A673 (cell line): ENCODE measurements around the gene NANOS3. TPM values are rescaled to one million over a fixed set of nuclear protein-coding genes. Genes with fewer than 3 reads are reported as not detected.

Experiments
- BruUV-seq: library from RNA; stranded (reverse); fragments of 400-500 nt; replicated peaks from 2 replicates; lab custom pipeline; 2021; lab: Mats Ljungman, UMichigan
- CTCF ChIA-PET: fragments of 300-600 bp; sonication (Branson Sonifier 250); formaldehyde crosslinking; loops from one replicate; lab custom pipeline; 2022; ENCODE audit warnings: antibody characterized with exemption; lab: Charles Lee
- POLR2A ChIA-PET: fragments of 300-600 bp; sonication (Branson Sonifier 250); formaldehyde crosslinking; loops from one replicate; lab custom pipeline; 2022; ENCODE audit warnings: antibody characterized with exemption; ENCODE audit not compliant: low non-redundant PET; lab: Charles Lee
- DNase-seq: peaks from one replicate; pipeline ENCODE4 v3.0.0-alpha.2; 2015; ENCODE audit warnings: low spot score
- H3K27ac ChIP-seq: fragments of 200-600 bp; sonication (generic); 2 replicates; pipeline ENCODE4 v1.5.1; 2016; ENCODE audit warnings: mixed run types, low read depth, mild to moderate bottlenecking, mixed read lengths, antibody characterized with exemption, low read length; ENCODE audit not compliant: poor library complexity, severe bottlenecking
- H3K27me3 ChIP-seq: fragments of 200-600 bp; sonication (generic); replicated peaks from 2 replicates; pipeline ENCODE4 v1.6.1; 2017; ENCODE audit warnings: mixed run types, low read depth, mild to moderate bottlenecking, mixed read lengths, antibody characterized with exemption, low read length; ENCODE audit not compliant: insufficient read depth, poor library complexity
- H3K36me3 ChIP-seq: fragments of 200-600 bp; sonication (generic); 2 replicates; pipeline ENCODE4 v1.6.1; 2016; ENCODE audit warnings: mixed run types, mild to moderate bottlenecking, mixed read lengths, antibody characterized with exemption, low read length; ENCODE audit not compliant: insufficient read depth, poor library complexity, severe bottlenecking
- H3K4me1 ChIP-seq: fragments of 200-600 bp; sonication (generic); 2 replicates; pipeline ENCODE4 v1.6.1; 2017; ENCODE audit warnings: mixed run types, mild to moderate bottlenecking, mixed read lengths, antibody characterized with exemption, low read length; ENCODE audit not compliant: insufficient read depth, poor library complexity, severe bottlenecking
- H3K4me3 ChIP-seq: fragments of 200-600 bp; sonication (generic); 2 replicates; pipeline ENCODE4 v1.5.1; 2016; ENCODE audit warnings: low read depth, mixed run types, mild to moderate bottlenecking, mixed read lengths, low read length; ENCODE audit not compliant: poor library complexity, severe bottlenecking
- H3K9me3 ChIP-seq: fragments of 200-600 bp; sonication (generic); 2 replicates; pipeline ENCODE4 v1.6.1; 2016; ENCODE audit warnings: mixed run types, low read depth, mild to moderate bottlenecking, mixed read lengths, antibody characterized with exemption, low read length; ENCODE audit not compliant: poor library complexity, severe bottlenecking
- EZH2 ChIP-seq: fragments of 200-600 bp; sonication (generic); IDR thresholded peaks from 2 replicates; pipeline ENCODE4 v1.6.1; 2017; ENCODE audit warnings: borderline replicate concordance, low read depth, mild to moderate bottlenecking, mixed read lengths, antibody characterized with exemption, low read length; ENCODE audit not compliant: poor library complexity, severe bottlenecking
- intact Hi-C: fragments of 100-400 bp; cut with micrococcal nuclease; formaldehyde crosslinking; loops from one replicate; pipeline ENCODE4 v1.10.0; 2022; ENCODE audit not compliant: unreplicated experiment
- total RNA-seq: library from RNA; stranded (reverse); gene quantifications from 2 replicates; pipeline ENCODE4 v1.2.3, GENCODE V29; 2021
- TF ChIP-seq, protein P1 (sequence below): fragments of 300-800, 200-600 bp; sonication (generic); conservative IDR thresholded peaks from 2 replicates; pipeline ENCODE4 v1.5.1; 2017; ENCODE audit warnings: low read depth, mild to moderate bottlenecking, antibody characterized with exemption, low read length, moderate library complexity, mixed read lengths

Gene NANOS3
- total RNA-seq, 1 experiment from 2014 or later = 4.9 TPM

DNA sequence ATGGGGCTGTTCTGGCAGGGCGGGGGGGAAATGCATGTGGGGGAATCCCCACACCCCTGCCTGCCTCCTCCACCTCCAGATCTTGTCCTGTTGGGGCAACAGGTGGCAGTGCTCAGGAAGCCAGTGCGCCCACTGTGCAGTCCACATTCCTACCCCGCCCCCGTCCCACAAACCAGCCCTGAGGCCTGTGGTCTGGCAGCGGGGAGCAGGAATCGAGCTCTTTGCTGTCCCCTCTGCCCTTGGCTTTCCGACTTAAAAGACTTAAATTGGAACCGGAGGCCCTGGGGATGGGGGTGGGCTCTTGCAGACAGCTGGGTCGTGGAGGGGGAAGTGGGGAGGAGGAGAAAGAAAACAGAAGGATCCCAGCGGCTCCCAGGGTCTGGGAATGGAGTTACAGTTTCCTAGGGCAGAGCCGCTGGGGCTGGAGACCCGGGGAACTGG, 4.3 kb downstream of the NANOS3 start:
- Histone ChIP-seq H3K27ac (peak overlapping the region; percentile 82), H3K4me1 (peaks cover 13% of the 10 kb centered on the region), H3K9me3 (no peaks in the 10 kb centered on the region), H3K4me3 (no peak overlapping the region), H3K27me3 (no peaks in the 10 kb centered on the region), H3K36me3 (no peaks in the 10 kb centered on the region)
- no peak for DNase-seq
- no TSS peak for BruUV-seq
- CTCF ChIA-PET = interaction anchor here (1.1 kb wide), 1 partner anchor 193 kb away, joined by 3 read pairs; no protein-coding TSS in a partner anchor
- TF ChIP-seq, protein P1, sequence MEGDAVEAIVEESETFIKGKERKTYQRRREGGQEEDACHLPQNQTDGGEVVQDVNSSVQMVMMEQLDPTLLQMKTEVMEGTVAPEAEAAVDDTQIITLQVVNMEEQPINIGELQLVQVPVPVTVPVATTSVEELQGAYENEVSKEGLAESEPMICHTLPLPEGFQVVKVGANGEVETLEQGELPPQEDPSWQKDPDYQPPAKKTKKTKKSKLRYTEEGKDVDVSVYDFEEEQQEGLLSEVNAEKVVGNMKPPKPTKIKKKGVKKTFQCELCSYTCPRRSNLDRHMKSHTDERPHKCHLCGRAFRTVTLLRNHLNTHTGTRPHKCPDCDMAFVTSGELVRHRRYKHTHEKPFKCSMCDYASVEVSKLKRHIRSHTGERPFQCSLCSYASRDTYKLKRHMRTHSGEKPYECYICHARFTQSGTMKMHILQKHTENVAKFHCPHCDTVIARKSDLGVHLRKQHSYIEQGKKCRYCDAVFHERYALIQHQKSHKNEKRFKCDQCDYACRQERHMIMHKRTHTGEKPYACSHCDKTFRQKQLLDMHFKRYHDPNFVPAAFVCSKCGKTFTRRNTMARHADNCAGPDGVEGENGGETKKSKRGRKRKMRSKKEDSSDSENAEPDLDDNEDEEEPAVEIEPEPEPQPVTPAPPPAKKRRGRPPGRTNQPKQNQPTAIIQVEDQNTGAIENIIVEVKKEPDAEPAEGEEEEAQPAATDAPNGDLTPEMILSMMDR = no peak
- POLR2A ChIA-PET = no interaction called here
- intact Hi-C loops = loop anchor here (5.0 kb wide), 3 partner anchors 151 to 601 kb away; partner anchors contain the start of genes ASF1B and IL27RA

DNA sequence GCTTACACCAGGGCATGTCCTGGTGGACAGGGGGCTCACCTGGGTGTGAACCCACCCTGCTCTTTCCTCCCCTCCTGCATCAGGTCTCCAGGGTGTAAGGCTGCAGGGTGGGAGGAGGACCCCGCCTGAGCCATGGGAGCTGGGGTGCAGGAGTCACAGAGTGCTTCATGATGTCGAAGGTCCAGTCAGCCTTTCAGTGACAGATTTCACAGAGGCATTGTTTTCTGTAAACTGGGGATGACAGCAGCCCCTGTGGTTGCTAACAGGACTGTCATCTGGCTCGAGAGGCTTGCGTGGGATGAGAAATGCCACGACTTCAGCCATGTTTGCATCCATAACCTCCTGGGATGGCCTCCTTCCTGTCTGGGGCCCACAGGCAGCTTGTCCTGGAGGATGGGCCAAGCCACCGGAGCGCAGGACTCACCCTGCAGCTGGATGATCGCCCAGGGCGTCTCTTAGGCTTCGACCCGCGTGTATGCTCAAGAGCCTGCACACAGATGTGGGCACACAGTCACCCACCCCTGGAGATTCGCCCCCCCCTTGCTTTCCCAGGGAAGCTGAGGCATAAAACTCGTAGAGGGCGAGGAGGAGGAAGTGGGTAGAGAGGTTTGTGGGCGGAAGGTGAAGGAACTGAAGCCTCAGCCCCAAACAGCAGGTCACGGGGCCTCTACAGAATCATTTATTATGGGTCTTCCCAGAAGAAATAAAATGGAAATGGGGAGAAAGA, 4.9 kb downstream of the NANOS3 start:
- Histone ChIP-seq H3K27ac (no peak overlapping the region), H3K9me3 (no peaks in the 10 kb centered on the region), H3K27me3 (no peaks in the 10 kb centered on the region), H3K4me1 (peaks cover 13% of the 10 kb centered on the region), H3K4me3 (no peak overlapping the region), H3K36me3 (no peaks in the 10 kb centered on the region)
- ChIA-PET CTCF (interaction anchor here (1.1 kb wide), 1 partner anchor 192 kb away, joined by 3 read pairs; no protein-coding TSS in a partner anchor), POLR2A (interaction anchor here (0.6 to 0.7 kb wide), 2 partner anchors 57 to 254 kb away, joined by 7 read pairs; no protein-coding TSS in a partner anchor)
- no TSS peak for BruUV-seq
- DNase-seq = no peak
- TF ChIP-seq EZH2 = no peak
- TF ChIP-seq, protein P1 = no peak
- intact Hi-C loops = loop anchor here (5.0 kb wide), 3 partner anchors 150 to 600 kb away; partner anchors contain the start of genes ASF1B and IL27RA

DNA sequence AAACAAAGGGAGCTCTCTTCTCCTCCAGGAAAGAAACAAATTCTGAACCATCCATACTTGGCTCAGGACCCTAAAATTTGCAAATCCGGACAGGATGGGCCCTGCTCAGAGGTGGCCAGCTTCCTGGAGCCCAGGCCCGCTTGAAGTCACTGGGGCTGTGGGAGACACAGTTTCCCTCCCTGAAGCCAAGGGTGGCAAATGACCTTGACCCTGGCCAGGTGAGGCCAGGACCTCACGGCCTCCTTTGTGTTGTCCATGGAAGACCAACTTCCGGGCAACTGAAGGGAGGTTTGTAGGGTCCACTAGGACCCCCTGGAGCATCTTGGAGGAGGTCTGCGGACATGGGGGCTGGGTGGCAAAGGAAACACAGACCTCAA, 5.5 kb downstream of the NANOS3 start:
- CTCF ChIA-PET = no interaction called here
- Histone ChIP-seq H3K4me1 (peaks cover 13% of the 10 kb centered on the region), H3K9me3 (no peaks in the 10 kb centered on the region), H3K36me3 (no peaks in the 10 kb centered on the region), H3K27ac (no peak overlapping the region), H3K4me3 (no peak overlapping the region), H3K27me3 (no peaks in the 10 kb centered on the region)
- no peak for DNase-seq
- POLR2A ChIA-PET = interaction anchor here (0.6 to 0.7 kb wide), 2 partner anchors 57 to 253 kb away, joined by 7 read pairs; no protein-coding TSS in a partner anchor
- intact Hi-C loops = loop anchor here (5.0 kb wide), 3 partner anchors 150 to 600 kb away; partner anchors contain the start of genes ASF1B and IL27RA
- TF ChIP-seq EZH2 = no peak
- TF ChIP-seq, protein P1 = no peak
- BruUV-seq = no TSS peak
